Endothelial cell of umbilical vein (primary cell): ENCODE results near the gene APBA2. TPM values are rescaled to one million over a fixed set of nuclear protein-coding genes. Genes with fewer than 3 reads are reported as not detected.

Experiments used
- BruUV-seq: library from RNA; stranded (reverse); fragments of 400-500 nt; replicated peaks from 2 replicates; lab custom pipeline; 2021; lab: Mats Ljungman, UMichigan
- CTCF ChIA-PET: fragments of 300-600, 350-600 bp; sonication (Branson Sonifier 250); formaldehyde crosslinking; loops from one replicate; lab custom pipeline; 2021; ENCODE audit warnings: antibody characterized with exemption, inconsistent platforms; lab: Charles Lee
- POLR2A ChIA-PET: fragments of 300-600, 350-600 bp; sonication (Branson Sonifier 250); formaldehyde crosslinking; loops from one replicate; lab custom pipeline; 2021; ENCODE audit warnings: antibody characterized with exemption, inconsistent platforms; lab: Charles Lee
- DNase-seq: peaks from one replicate; pipeline ENCODE4 v3.0.0-alpha.2; 2011; ENCODE audit warnings: low read depth, low spot score
- FAIRE-seq: peaks from 2 replicates; lab custom pipeline; 2011; peaks lifted over from hg19 to GRCh38; lab: Jason Lieb, UNC
- H2AFZ ChIP-seq: 2 replicates; pipeline ENCODE4 v1.6.0; 2012; ENCODE audit warnings: low read depth, low read length, control low read depth, inconsistent platforms
- H3K27ac ChIP-seq: 2 replicates; pipeline ENCODE4 v1.5.1; 2011; ENCODE audit warnings: low read depth, mild to moderate bottlenecking, control low read depth, low read length, moderate library complexity; ENCODE audit not compliant: insufficient read depth
- H3K27me3 ChIP-seq, 2 experiments: 2 replicates each; pipeline versions ENCODE4 v1.6.0 to v1.6.1; 2011; ENCODE audit warnings: low read length in 2 of 2, mixed read lengths in 1 of 2; ENCODE audit not compliant: control insufficient read depth in 2 of 2, insufficient read depth in 2 of 2
- H3K36me3 ChIP-seq, 2 experiments: 2 replicates in 1 of 2; 3 replicates in 1 of 2; pipeline ENCODE4 v1.5.1; 2011; ENCODE audit warnings: low read length in 2 of 2, mild to moderate bottlenecking in 1 of 2, moderate library complexity in 1 of 2; ENCODE audit not compliant: control insufficient read depth in 2 of 2, insufficient read depth in 2 of 2; ENCODE audit errors: extremely low read depth in 1 of 2
- H3K4me1 ChIP-seq: 3 replicates; pipeline ENCODE4 v1.5.1; 2011; ENCODE audit warnings: mild to moderate bottlenecking, low read length; ENCODE audit not compliant: control insufficient read depth, insufficient read depth; ENCODE audit errors: extremely low read depth
- H3K4me2 ChIP-seq: 2 replicates; pipeline ENCODE4 v1.6.1; 2011; ENCODE audit warnings: low read length, control low read depth, mixed read lengths; ENCODE audit not compliant: insufficient read depth
- H3K4me3 ChIP-seq, 3 experiments: fragments of 200-600 bp in 1 of 3; sonication (generic), shearing (Covaris generic) in 1 of 3; replicated peaks in 1 of 3; 2 replicates each; pipeline ENCODE4 v1.5.1; 2011 to 2016; ENCODE audit warnings: control low read depth in 3 of 3, low read length in 3 of 3, mild to moderate bottlenecking in 2 of 3, inconsistent platforms in 1 of 3, low read depth in 1 of 3, moderate library complexity in 1 of 3; ENCODE audit not compliant: insufficient read depth in 1 of 3
- H3K79me2 ChIP-seq: 2 replicates; pipeline ENCODE4 v1.6.0; 2012; ENCODE audit warnings: low read length, inconsistent platforms; ENCODE audit not compliant: control insufficient read depth, insufficient read depth
- H3K9ac ChIP-seq: replicated peaks from 2 replicates; pipeline ENCODE3; 2011; ENCODE audit warnings: low read length, control low read depth; ENCODE audit not compliant: insufficient read depth; ENCODE audit errors: extremely low read depth
- H3K9me1 ChIP-seq: replicated peaks from 3 replicates; pipeline ENCODE4 v1.6.0; 2011; ENCODE audit warnings: mild to moderate bottlenecking, low read length; ENCODE audit not compliant: control insufficient read depth, insufficient read depth; ENCODE audit errors: extremely low read depth
- H3K9me3 ChIP-seq: replicated peaks from 2 replicates; pipeline ENCODE4 v1.5.1; 2012; ENCODE audit warnings: low read length, inconsistent platforms; ENCODE audit not compliant: control insufficient read depth, insufficient read depth
- H4K20me1 ChIP-seq: replicated peaks from 2 replicates; pipeline ENCODE3; 2011; ENCODE audit warnings: mild to moderate bottlenecking, low read length; ENCODE audit not compliant: control insufficient read depth, insufficient read depth; ENCODE audit errors: extremely low read depth
- EZH2 ChIP-seq: IDR thresholded peaks from 2 replicates; pipeline ENCODE4 v1.6.1; 2012; ENCODE audit warnings: borderline replicate concordance, low read depth, mild to moderate bottlenecking, moderate library complexity, low read length, inconsistent platforms; ENCODE audit not compliant: severe bottlenecking
- FOS ChIP-seq: IDR thresholded peaks from 2 replicates; pipeline ENCODE4 v1.6.1; 2011; ENCODE audit warnings: mild to moderate bottlenecking, low read length, moderate library complexity, borderline replicate concordance; ENCODE audit not compliant: insufficient read depth
- GATA2 ChIP-seq: IDR thresholded peaks from 2 replicates; pipeline ENCODE4 v1.7.0; 2011; ENCODE audit warnings: low read depth, mild to moderate bottlenecking, moderate library complexity, mixed read lengths, low read length; ENCODE audit not compliant: insufficient read length, insufficient read depth
- JUN ChIP-seq: IDR thresholded peaks from 2 replicates; pipeline ENCODE4 v1.6.1; 2011; ENCODE audit warnings: borderline replicate concordance, low read depth; ENCODE audit not compliant: insufficient read length, insufficient read depth
- MYC ChIP-seq: IDR thresholded peaks from one replicate; pipeline ENCODE4 v1.6.1; 2011; ENCODE audit warnings: mild to moderate bottlenecking, low read depth, low read length
- POLR2A ChIP-seq: IDR thresholded peaks from 2 replicates; pipeline ENCODE4 v1.6.1; 2012; ENCODE audit warnings: low read depth, mild to moderate bottlenecking, control low read depth, low read length
- POLR2AphosphoS5 ChIP-seq: IDR thresholded peaks from 2 replicates; pipeline ENCODE4 v1.6.1; 2012; ENCODE audit warnings: low read depth, mild to moderate bottlenecking, control low read depth, low read length, moderate library complexity; ENCODE audit not compliant: insufficient read depth
- dilution Hi-C: fragments of 300-500 bp; cut with MboI; formaldehyde crosslinking; loops from one replicate; pipeline ENCODE4 v1.15.0; 2019; ENCODE audit warnings: low sequenced_read_pairs; ENCODE audit not compliant: extremely low pct_ligation_motif_present
- intact Hi-C: fragments of 100-400 bp; cut with micrococcal nuclease; formaldehyde crosslinking; loops from one replicate; pipeline ENCODE4 v1.10.0; 2022
- polyA plus RNA-seq, 4 experiments: library from polyadenylated mRNA; depleted of rRNA in 3 of 4; stranded (reverse) in 3 of 4; unstranded in 1 of 4; fragments of >200 nt; gene quantifications; 2 replicates each; pipeline versions ENCODE4 v1.2.1 to v1.2.3, GENCODE V29; 2011 to 2012; ENCODE audit warnings: missing spikeins in 1 of 4
- total RNA-seq: library from RNA; stranded (reverse); gene quantifications from 2 replicates; pipeline ENCODE4 v1.2.3, GENCODE V29; 2021
- TF ChIP-seq, protein P1 (sequence below), 2 donors: IDR thresholded peaks; 1 replicate in 1 of 2; 2 replicates in 1 of 2; pipeline ENCODE4 v1.5.1; 2011; ENCODE audit warnings: low read length in 2 of 2, mild to moderate bottlenecking in 2 of 2, moderate library complexity in 2 of 2, control low read depth in 1 of 2, inconsistent platforms in 1 of 2, low read depth in 1 of 2; ENCODE audit not compliant: insufficient read depth in 1 of 2; ENCODE audit errors: extremely low read depth in 1 of 2
- TF ChIP-seq, protein P2 (sequence below): IDR thresholded peaks from 2 replicates; pipeline ENCODE4 v1.6.1; 2011; ENCODE audit not compliant: insufficient read depth, insufficient read length

Gene APBA2
- total and polyA plus RNA-seq, 2 donors (not counting 3 experiments of a cell fraction or from before 2014, with no cell fraction given) = 5.7 to 11.1 TPM

DNA sequence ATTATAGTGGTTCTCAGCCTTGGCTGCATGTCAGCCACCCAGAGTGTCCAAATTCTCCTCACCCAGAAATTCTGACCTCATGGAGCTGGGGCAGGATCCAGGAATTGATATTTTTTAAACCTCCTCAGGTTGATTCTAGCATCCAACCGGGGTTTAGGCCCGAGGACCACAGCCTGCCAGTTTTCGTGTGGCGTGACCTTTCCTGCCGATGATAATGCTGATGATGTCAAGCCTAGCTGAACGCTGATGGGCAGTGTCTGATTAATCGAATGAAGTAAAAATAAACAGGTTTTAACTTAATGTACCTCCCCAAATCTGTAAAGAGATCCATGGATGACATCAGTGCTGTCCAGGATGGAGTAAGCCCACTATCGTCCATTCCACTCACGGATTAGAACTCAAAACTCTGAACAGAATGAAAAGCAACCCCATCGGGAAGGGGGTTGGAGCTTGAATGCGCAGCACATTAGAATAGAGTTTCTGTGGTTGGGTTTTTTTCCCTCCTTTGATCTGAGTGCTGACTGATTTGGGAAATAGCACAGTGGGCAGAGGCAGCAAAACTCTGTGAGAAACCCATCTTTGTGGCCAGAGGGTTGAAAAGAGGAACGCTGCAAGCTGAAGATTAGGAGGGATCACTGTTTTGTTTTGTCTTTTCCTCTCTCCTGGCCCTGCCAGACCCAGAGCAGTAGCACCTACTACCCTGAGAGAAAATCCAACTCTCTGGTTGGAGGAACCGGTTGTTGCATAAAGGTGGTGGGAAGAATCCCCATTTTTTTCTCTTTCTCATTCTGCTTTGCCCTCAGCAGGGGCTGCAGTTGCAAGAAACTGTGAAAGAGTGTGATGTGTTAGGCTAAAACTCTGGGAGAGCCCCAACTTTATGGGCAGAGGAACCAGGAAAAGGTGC, 153.9 kb downstream of the APBA2 start:
- DNase-seq = no peak
- ChIA-PET CTCF (no interaction called here), POLR2A (no interaction called here)
- H3K27ac ChIP-seq = no peak overlapping the region
- H3K36me3 ChIP-seq = no peaks in the 10 kb centered on the region
- no peaks in the 10 kb centered on the region for H3K9me3 ChIP-seq
- dilution Hi-C loops = no loop called here
- H3K27me3 ChIP-seq = no peaks in the 10 kb centered on the region
- H3K4me1 ChIP-seq = no peaks in the 10 kb centered on the region
- no peak for FAIRE-seq
- H3K9me1 ChIP-seq = no peaks in the 10 kb centered on the region
- no peak overlapping the region for H2AFZ ChIP-seq
- H3K9ac ChIP-seq = no peak overlapping the region
- no peaks in the 10 kb centered on the region for H3K79me2 ChIP-seq
- no TSS peak for BruUV-seq
- no peak overlapping the region for H3K4me2 ChIP-seq
- no peaks in the 10 kb centered on the region for H4K20me1 ChIP-seq
- H3K4me3 ChIP-seq = no peak overlapping the region
- TF ChIP-seq GATA2 (no peak), FOS (no peak), MYC (no peak), JUN (no peak), POLR2A (no peak), EZH2 (no peak), POLR2AphosphoS5 (no peak)
- TF ChIP-seq, protein P1, sequence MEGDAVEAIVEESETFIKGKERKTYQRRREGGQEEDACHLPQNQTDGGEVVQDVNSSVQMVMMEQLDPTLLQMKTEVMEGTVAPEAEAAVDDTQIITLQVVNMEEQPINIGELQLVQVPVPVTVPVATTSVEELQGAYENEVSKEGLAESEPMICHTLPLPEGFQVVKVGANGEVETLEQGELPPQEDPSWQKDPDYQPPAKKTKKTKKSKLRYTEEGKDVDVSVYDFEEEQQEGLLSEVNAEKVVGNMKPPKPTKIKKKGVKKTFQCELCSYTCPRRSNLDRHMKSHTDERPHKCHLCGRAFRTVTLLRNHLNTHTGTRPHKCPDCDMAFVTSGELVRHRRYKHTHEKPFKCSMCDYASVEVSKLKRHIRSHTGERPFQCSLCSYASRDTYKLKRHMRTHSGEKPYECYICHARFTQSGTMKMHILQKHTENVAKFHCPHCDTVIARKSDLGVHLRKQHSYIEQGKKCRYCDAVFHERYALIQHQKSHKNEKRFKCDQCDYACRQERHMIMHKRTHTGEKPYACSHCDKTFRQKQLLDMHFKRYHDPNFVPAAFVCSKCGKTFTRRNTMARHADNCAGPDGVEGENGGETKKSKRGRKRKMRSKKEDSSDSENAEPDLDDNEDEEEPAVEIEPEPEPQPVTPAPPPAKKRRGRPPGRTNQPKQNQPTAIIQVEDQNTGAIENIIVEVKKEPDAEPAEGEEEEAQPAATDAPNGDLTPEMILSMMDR (IDR thresholded peaks at IDR 0.05; ENCODE audit: extremely low read depth in 1 of 2, insufficient read depth in 1 of 2, low read depth in 1 of 2, low read length in 2 of 2) = no peak
- TF ChIP-seq, protein P2, sequence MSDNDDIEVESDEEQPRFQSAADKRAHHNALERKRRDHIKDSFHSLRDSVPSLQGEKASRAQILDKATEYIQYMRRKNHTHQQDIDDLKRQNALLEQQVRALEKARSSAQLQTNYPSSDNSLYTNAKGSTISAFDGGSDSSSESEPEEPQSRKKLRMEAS = no peak
- intact Hi-C loops = no loop called here
